Stimulated activated CD8-positive, alpha-beta memory T cell treated with anti-CD3 and anti-CD28 coated beads, Interleukin-4, amount 100 ng/mL, for 24 hours (primary cell): ENCODE measurements around the gene SRMS.

Source experiments
- DNase-seq: peaks from one replicate; pipeline ENCODE4 v3.0.0-alpha.2; 2020; ENCODE audit warnings: low read depth

The SRMS gene

GRCh38 chr20:63552481-63553249 lies 5.1 kb upstream of the SRMS start:
- DNase-seq: no peak

- DNase-seq: no peak
Observed at GRCh38 chr20:63551068-63551467, 3.5 kb upstream of the SRMS start.

GRCh38 chr20:63549679-63550282 lies 2.2 kb upstream of the SRMS start:
- no peak for DNase-seq

GRCh38 chr20:63549019-63549418 lies 1.5 kb upstream of the SRMS start:
- DNase-seq: no peak

- DNase-seq: no peak
Observed at GRCh38 chr20:63548542-63548941, 993 bp upstream of the SRMS start.

- no peak for DNase-seq
Observed at GRCh38 chr20:63546956-63547724, 409 bp downstream of the SRMS start.

GRCh38 chr20:63546256-63546955 lies 1.1 kb downstream of the SRMS start:
- DNase-seq: no peak

GRCh38 chr20:63545814-63546213 lies 1.7 kb downstream of the SRMS start:
- DNase-seq: no peak

- no peak for DNase-seq
Observed at GRCh38 chr20:63544958-63545516, 2.5 kb downstream of the SRMS start.

- DNase-seq: no peak
Observed at GRCh38 chr20:63544241-63544957, 3.1 kb downstream of the SRMS start.

- no peak for DNase-seq
Observed at GRCh38 chr20:63543733-63544132, 3.8 kb downstream of the SRMS start.

- no peak for DNase-seq
Observed at GRCh38 chr20:63543131-63543530, 4.4 kb downstream of the SRMS start.

- no peak for DNase-seq
Observed at GRCh38 chr20:63542696-63543095, 4.9 kb downstream of the SRMS start.

- DNase-seq: no peak
Observed at GRCh38 chr20:63542031-63542559, 5.5 kb downstream of the SRMS start.

- DNase-seq: no peak
Observed at GRCh38 chr20:63541371-63541770, 6.2 kb downstream of the SRMS start.

GRCh38 chr20:63540417-63541186 lies 6.9 kb downstream of the SRMS start:
- DNase-seq: no peak

- DNase-seq: no peak
Observed at GRCh38 chr20:63539441-63540370, 7.8 kb downstream of the SRMS start.

- DNase-seq: no peak
Observed at GRCh38 chr20:63539092-63539430, 8.5 kb downstream of the SRMS start.
